GM12874 (cell line): ENCODE measurements around the gene CTNND2.

ENCODE experiments used
- TF ChIP-seq, protein P1 (sequence below): IDR thresholded peaks from 2 replicates; pipeline ENCODE4 v1.5.1; 2011; ENCODE audit warnings: low read depth, mild to moderate bottlenecking, control low read depth, low read length, moderate library complexity; ENCODE audit not compliant: insufficient read depth

CTNND2 gene

DNA sequence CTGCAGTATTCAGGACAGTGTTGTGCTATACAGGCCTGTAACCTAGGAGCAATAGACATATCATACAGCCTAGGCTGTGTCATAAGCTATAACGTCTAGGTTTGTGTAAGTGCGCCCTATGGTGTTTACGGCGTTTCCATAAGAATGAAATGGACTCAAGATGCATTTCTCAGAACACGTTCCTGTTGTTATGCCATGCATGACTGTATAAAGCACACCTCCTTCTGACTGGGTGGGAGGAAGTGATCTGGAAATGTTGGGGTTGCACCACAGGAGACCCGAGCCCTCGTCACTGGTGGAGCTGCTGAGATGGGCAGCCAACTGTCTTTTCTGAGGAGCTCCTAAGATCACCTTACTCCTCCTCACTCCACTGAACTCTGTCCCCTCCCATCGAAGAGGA is 751.9 kb downstream of the CTNND2 start:
- TF ChIP-seq, protein P1, sequence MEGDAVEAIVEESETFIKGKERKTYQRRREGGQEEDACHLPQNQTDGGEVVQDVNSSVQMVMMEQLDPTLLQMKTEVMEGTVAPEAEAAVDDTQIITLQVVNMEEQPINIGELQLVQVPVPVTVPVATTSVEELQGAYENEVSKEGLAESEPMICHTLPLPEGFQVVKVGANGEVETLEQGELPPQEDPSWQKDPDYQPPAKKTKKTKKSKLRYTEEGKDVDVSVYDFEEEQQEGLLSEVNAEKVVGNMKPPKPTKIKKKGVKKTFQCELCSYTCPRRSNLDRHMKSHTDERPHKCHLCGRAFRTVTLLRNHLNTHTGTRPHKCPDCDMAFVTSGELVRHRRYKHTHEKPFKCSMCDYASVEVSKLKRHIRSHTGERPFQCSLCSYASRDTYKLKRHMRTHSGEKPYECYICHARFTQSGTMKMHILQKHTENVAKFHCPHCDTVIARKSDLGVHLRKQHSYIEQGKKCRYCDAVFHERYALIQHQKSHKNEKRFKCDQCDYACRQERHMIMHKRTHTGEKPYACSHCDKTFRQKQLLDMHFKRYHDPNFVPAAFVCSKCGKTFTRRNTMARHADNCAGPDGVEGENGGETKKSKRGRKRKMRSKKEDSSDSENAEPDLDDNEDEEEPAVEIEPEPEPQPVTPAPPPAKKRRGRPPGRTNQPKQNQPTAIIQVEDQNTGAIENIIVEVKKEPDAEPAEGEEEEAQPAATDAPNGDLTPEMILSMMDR, result no peak

DNA sequence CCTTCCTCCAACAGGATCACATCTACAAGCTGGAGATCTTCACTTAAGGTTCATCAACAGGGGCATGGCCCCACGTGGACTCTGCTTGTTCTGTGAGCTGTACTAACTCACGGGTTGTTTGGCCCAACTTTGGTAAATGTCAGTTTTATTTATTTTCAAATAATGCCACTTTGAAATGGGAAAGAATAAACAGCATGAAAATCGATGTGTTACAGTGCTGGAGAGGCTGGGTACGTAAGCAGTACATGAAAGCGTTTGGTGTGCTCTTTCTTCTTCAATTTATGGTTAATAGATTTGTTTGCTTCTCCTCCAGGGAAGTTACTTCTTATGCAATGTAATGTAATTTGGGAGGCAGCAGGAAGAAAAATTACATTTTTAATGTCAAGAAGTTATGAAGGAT is 753.3 kb downstream of the CTNND2 start:
- TF ChIP-seq, protein P1, result no peak

- TF ChIP-seq, protein P1, result no peak
Measured at GRCh38 chr5:11148810-11149539, 755.3 kb downstream of the CTNND2 start.

- TF ChIP-seq, protein P1, result no peak
Measured at GRCh38 chr5:11146171-11146570, 758.1 kb downstream of the CTNND2 start.

- TF ChIP-seq, protein P1, result no peak
Measured at GRCh38 chr5:11143456-11144267, 760.6 kb downstream of the CTNND2 start.

DNA sequence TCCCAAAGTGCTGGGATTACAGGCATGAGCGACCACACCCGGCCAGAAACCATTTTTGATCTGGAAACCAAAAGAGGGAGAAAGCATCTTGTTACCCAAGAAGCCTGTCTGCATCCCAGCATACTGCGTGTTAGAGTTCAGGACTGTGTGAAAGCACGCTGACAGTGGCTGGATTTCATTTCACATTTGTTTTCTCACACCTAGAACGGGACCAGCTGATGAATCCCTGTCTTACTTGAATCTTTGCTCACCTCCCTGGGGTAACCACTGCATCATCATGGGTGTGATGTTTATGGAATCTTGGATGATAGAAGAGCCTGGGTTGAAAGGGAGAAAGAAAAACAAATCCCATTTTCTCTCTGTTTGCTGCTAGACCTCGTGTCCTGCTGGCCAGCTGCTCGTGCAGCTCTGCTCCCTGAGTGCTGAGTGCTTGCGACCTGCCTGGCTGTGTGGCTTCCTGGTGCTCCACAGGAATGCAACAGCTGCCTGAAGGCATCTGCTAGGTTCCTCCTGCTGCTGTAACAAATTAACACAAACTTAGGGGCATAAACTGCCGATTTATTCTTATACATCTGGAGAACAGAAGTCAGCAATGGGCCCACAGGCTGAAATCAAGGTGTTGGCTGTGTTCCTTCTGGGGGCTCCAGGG is 764.9 kb downstream of the CTNND2 start:
- TF ChIP-seq, protein P1, result no peak

GRCh38 chr5:11130131-11130530 is 774.1 kb downstream of the CTNND2 start:
- TF ChIP-seq, protein P1, result no peak
